ENCODE measurements around the gene KNL1.
"Not testable (repeated sequence)": the region's sequence is repeated elsewhere in the genome, so short reads cannot be mapped to it uniquely, and the experiment has no call there.

The KNL1 gene

GRCh38 chr15:40676906-40677305 lies 82.9 kb downstream of the KNL1 start:
- H3K9ac ChIP-seq (ENCODE audit: low read length); H2AK5ac ChIP-seq (ENCODE audit: low read length); H3K56ac ChIP-seq (ENCODE audit: low read length); H3K23ac ChIP-seq (ENCODE audit: low read length); H3K4me1 ChIP-seq (ENCODE audit: control insufficient read depth, low read depth, low read length); H4K8ac ChIP-seq (ENCODE audit: low read depth, low read length); H2BK5ac ChIP-seq (ENCODE audit: low read length); H3K27me3 ChIP-seq (ENCODE audit: insufficient read depth, low read length, poor library complexity); DNase-seq; H3K79me1 ChIP-seq (ENCODE audit: low read length); H3K4me3 ChIP-seq (ENCODE audit: low read length); H3K4ac ChIP-seq (ENCODE audit: low read depth, low read length); H3K36me3 ChIP-seq (ENCODE audit: control insufficient read depth, insufficient read depth, low read length); H2BK120ac ChIP-seq (ENCODE audit: low read depth, low read length); H3K27ac ChIP-seq (ENCODE audit: low read depth, low read length); H2BK15ac ChIP-seq (replicated peaks; ENCODE audit: low read depth); H3K18ac ChIP-seq (ENCODE audit: low read length); H3K79me2 ChIP-seq (ENCODE audit: control insufficient read depth, insufficient read depth, low read length); H3K4me2 ChIP-seq (ENCODE audit: low read length); H4K5ac ChIP-seq (ENCODE audit: low read length): not testable (repeated sequence)
- no CpG with 5 or more reads among the region's 38 CpGs for WGBS (ENCODE audit: extremely low coverage, insufficient coverage, low lambda C conversion rate)

GRCh38 chr15:40680151-40680550 lies 86.1 kb downstream of the KNL1 start:
- Histone ChIP-seq H2BK15ac (replicated peaks; ENCODE audit: low read depth) (no peak overlapping the region), H3K27me3 (ENCODE audit: insufficient read depth, low read length, poor library complexity) (no peaks in the 10 kb centered on the region), H3K4me1 (ENCODE audit: control insufficient read depth, low read depth, low read length) (no peaks in the 10 kb centered on the region), H4K5ac (ENCODE audit: low read length) (no peak overlapping the region), H2BK5ac (ENCODE audit: low read length) (no peak overlapping the region), H3K4ac (ENCODE audit: low read depth, low read length) (no peak overlapping the region), H3K56ac (ENCODE audit: low read length) (no peak overlapping the region), H3K79me1 (ENCODE audit: low read length) (no peaks in the 10 kb centered on the region), H4K8ac (ENCODE audit: low read depth, low read length) (no peak overlapping the region), H3K9ac (ENCODE audit: low read length) (no peak overlapping the region), H2BK120ac (ENCODE audit: low read depth, low read length) (no peak overlapping the region), H3K4me3 (ENCODE audit: low read length) (no peak overlapping the region), H3K4me2 (ENCODE audit: low read length) (no peak overlapping the region), H3K23ac (ENCODE audit: low read length) (no peak overlapping the region), H3K79me2 (ENCODE audit: control insufficient read depth, insufficient read depth, low read length) (no peaks in the 10 kb centered on the region), H2AK5ac (ENCODE audit: low read length) (no peak overlapping the region), H3K36me3 (ENCODE audit: control insufficient read depth, insufficient read depth, low read length) (no peaks in the 10 kb centered on the region), H3K27ac (ENCODE audit: low read depth, low read length) (no peak overlapping the region), H3K18ac (ENCODE audit: low read length) (no peak overlapping the region)
- no CpG with 5 or more reads among the region's 1 CpG for WGBS (ENCODE audit: extremely low coverage, insufficient coverage, low lambda C conversion rate)
- no peak for DNase-seq

GRCh38 chr15:40680959-40681358 lies 86.9 kb downstream of the KNL1 start:
- not testable (repeated sequence) for H3K36me3 ChIP-seq (ENCODE audit: control insufficient read depth, insufficient read depth, low read length); H2BK5ac ChIP-seq (ENCODE audit: low read length); H3K4me3 ChIP-seq (ENCODE audit: low read length); H3K4me1 ChIP-seq (ENCODE audit: control insufficient read depth, low read depth, low read length); DNase-seq; H3K9ac ChIP-seq (ENCODE audit: low read length); H2BK120ac ChIP-seq (ENCODE audit: low read depth, low read length); H3K56ac ChIP-seq (ENCODE audit: low read length); H2BK15ac ChIP-seq (replicated peaks; ENCODE audit: low read depth); H4K8ac ChIP-seq (ENCODE audit: low read depth, low read length); H3K27ac ChIP-seq (ENCODE audit: low read depth, low read length); H2AK5ac ChIP-seq (ENCODE audit: low read length); H3K18ac ChIP-seq (ENCODE audit: low read length); H3K79me1 ChIP-seq (ENCODE audit: low read length); H3K4ac ChIP-seq (ENCODE audit: low read depth, low read length); H3K23ac ChIP-seq (ENCODE audit: low read length); H3K27me3 ChIP-seq (ENCODE audit: insufficient read depth, low read length, poor library complexity); H4K5ac ChIP-seq (ENCODE audit: low read length); H3K4me2 ChIP-seq (ENCODE audit: low read length); H3K79me2 ChIP-seq (ENCODE audit: control insufficient read depth, insufficient read depth, low read length)
- WGBS (ENCODE audit: extremely low coverage, insufficient coverage, low lambda C conversion rate): no CpG with 5 or more reads among the region's 1 CpG

GRCh38 chr15:40684381-40684780 lies 90.3 kb downstream of the KNL1 start:
- no peak for DNase-seq
- Histone ChIP-seq H2BK120ac (ENCODE audit: low read depth, low read length) (no peak overlapping the region), H2BK5ac (ENCODE audit: low read length) (no peak overlapping the region), H3K18ac (ENCODE audit: low read length) (no peak overlapping the region), H3K27ac (ENCODE audit: low read depth, low read length) (no peak overlapping the region), H4K8ac (ENCODE audit: low read depth, low read length) (no peak overlapping the region), H2AK5ac (ENCODE audit: low read length) (no peak overlapping the region), H3K27me3 (ENCODE audit: insufficient read depth, low read length, poor library complexity) (no peaks in the 10 kb centered on the region), H3K4me1 (ENCODE audit: control insufficient read depth, low read depth, low read length) (no peaks in the 10 kb centered on the region), H2BK15ac (replicated peaks; ENCODE audit: low read depth) (no peak overlapping the region), H3K79me2 (ENCODE audit: control insufficient read depth, insufficient read depth, low read length) (no peaks in the 10 kb centered on the region), H4K5ac (ENCODE audit: low read length) (no peak overlapping the region), H3K4me2 (ENCODE audit: low read length) (no peak overlapping the region), H3K4me3 (ENCODE audit: low read length) (no peak overlapping the region), H3K9ac (ENCODE audit: low read length) (no peak overlapping the region), H3K79me1 (ENCODE audit: low read length) (no peaks in the 10 kb centered on the region), H3K23ac (ENCODE audit: low read length) (no peak overlapping the region), H3K36me3 (ENCODE audit: control insufficient read depth, insufficient read depth, low read length) (no peaks in the 10 kb centered on the region), H3K4ac (ENCODE audit: low read depth, low read length) (no peak overlapping the region), H3K56ac (ENCODE audit: low read length) (no peak overlapping the region)

GRCh38 chr15:40685376-40685775 lies 91.3 kb downstream of the KNL1 start:
- H3K4me2 ChIP-seq (ENCODE audit: low read length): no peak overlapping the region
- no peaks in the 10 kb centered on the region for H3K36me3 ChIP-seq (ENCODE audit: control insufficient read depth, insufficient read depth, low read length)
- H3K18ac ChIP-seq (ENCODE audit: low read length): no peak overlapping the region
- H4K5ac ChIP-seq (ENCODE audit: low read length): no peak overlapping the region
- no peak overlapping the region for H2AK5ac ChIP-seq (ENCODE audit: low read length)
- no peaks in the 10 kb centered on the region for H3K4me1 ChIP-seq (ENCODE audit: control insufficient read depth, low read depth, low read length)
- H4K8ac ChIP-seq (ENCODE audit: low read depth, low read length): no peak overlapping the region
- no peak overlapping the region for H3K4ac ChIP-seq (ENCODE audit: low read depth, low read length)
- no peak for DNase-seq
- H3K4me3 ChIP-seq (ENCODE audit: low read length): no peak overlapping the region
- no peak overlapping the region for H3K27ac ChIP-seq (ENCODE audit: low read depth, low read length)
- H3K27me3 ChIP-seq (ENCODE audit: insufficient read depth, low read length, poor library complexity): no peaks in the 10 kb centered on the region
- no CpG with 5 or more reads among the region's 2 CpGs for WGBS (ENCODE audit: extremely low coverage, insufficient coverage, low lambda C conversion rate)
- no peak overlapping the region for H3K23ac ChIP-seq (ENCODE audit: low read length)
- H2BK15ac ChIP-seq (replicated peaks; ENCODE audit: low read depth): no peak overlapping the region
- no peak overlapping the region for H2BK120ac ChIP-seq (ENCODE audit: low read depth, low read length)
- no peaks in the 10 kb centered on the region for H3K79me2 ChIP-seq (ENCODE audit: control insufficient read depth, insufficient read depth, low read length)
- no peak overlapping the region for H2BK5ac ChIP-seq (ENCODE audit: low read length)
- H3K9ac ChIP-seq (ENCODE audit: low read length): no peak overlapping the region
- no peaks in the 10 kb centered on the region for H3K79me1 ChIP-seq (ENCODE audit: low read length)
- no peak overlapping the region for H3K56ac ChIP-seq (ENCODE audit: low read length)

- no peak overlapping the region for H2BK5ac ChIP-seq (ENCODE audit: low read length)
- H2BK120ac ChIP-seq (ENCODE audit: low read depth, low read length): no peak overlapping the region
- no peak overlapping the region for H2AK5ac ChIP-seq (ENCODE audit: low read length)
- no peaks in the 10 kb centered on the region for H3K79me2 ChIP-seq (ENCODE audit: control insufficient read depth, insufficient read depth, low read length)
- no peak overlapping the region for H4K5ac ChIP-seq (ENCODE audit: low read length)
- DNase-seq: no peak
- no peak overlapping the region for H3K4ac ChIP-seq (ENCODE audit: low read depth, low read length)
- no peak overlapping the region for H3K18ac ChIP-seq (ENCODE audit: low read length)
- H3K36me3 ChIP-seq (ENCODE audit: control insufficient read depth, insufficient read depth, low read length): no peaks in the 10 kb centered on the region
- H3K56ac ChIP-seq (ENCODE audit: low read length): no peak overlapping the region
- H3K79me1 ChIP-seq (ENCODE audit: low read length): no peaks in the 10 kb centered on the region
- no peak overlapping the region for H3K4me3 ChIP-seq (ENCODE audit: low read length)
- no peak overlapping the region for H3K23ac ChIP-seq (ENCODE audit: low read length)
- H3K9ac ChIP-seq (ENCODE audit: low read length): no peak overlapping the region
- H3K4me2 ChIP-seq (ENCODE audit: low read length): no peak overlapping the region
- no peak overlapping the region for H3K27ac ChIP-seq (ENCODE audit: low read depth, low read length)
- H3K4me1 ChIP-seq (ENCODE audit: control insufficient read depth, low read depth, low read length): no peaks in the 10 kb centered on the region
- H2BK15ac ChIP-seq (replicated peaks; ENCODE audit: low read depth): no peak overlapping the region
- no peaks in the 10 kb centered on the region for H3K27me3 ChIP-seq (ENCODE audit: insufficient read depth, low read length, poor library complexity)
- no CpG with 5 or more reads among the region's 9 CpGs for WGBS (ENCODE audit: extremely low coverage, insufficient coverage, low lambda C conversion rate)
- H4K8ac ChIP-seq (ENCODE audit: low read depth, low read length): no peak overlapping the region
These were observed 95.1 kb downstream of the KNL1 start for GRCh38 chr15:40688932-40689799.

Data from mesendoderm (in vitro differentiated cells).